K562 (cell line): Measurements from ENCODE around the gene TNIP1. TPM values are rescaled to one million over a fixed set of nuclear protein-coding genes. Genes with fewer than 3 reads are reported as not detected.
A peak's percentile ranks its signal among the peaks of the same experiment; 100 is the strongest.

Experiments
- BMI1 ChIP-seq: fragments of 150-350 bp; IDR thresholded peaks from 2 replicates; pipeline ENCODE4 v1.6.1; 2014; ENCODE audit warnings: low read length
- CSDE1 ChIP-seq, 2 experiments: fragments of 450-650 bp; IDR thresholded peaks; 2 replicates each; pipeline ENCODE4 v1.6.1; 2016; ENCODE audit warnings: mild to moderate bottlenecking in 1 of 2
- EP400 ChIP-seq: fragments of 450-650 bp; IDR thresholded peaks from 2 replicates; pipeline ENCODE4 v1.6.1; 2017; ENCODE audit warnings: antibody characterized with exemption, mild to moderate bottlenecking, moderate library complexity
- FOXM1 ChIP-seq, 2 experiments: fragments of 450-650 bp in 1 of 2; sonication (generic) in 1 of 2; formaldehyde crosslinking in 1 of 2; IDR thresholded peaks; 2 replicates each; pipeline versions ENCODE4 v1.6.1 to v1.9.0; 2017 to 2022; ENCODE audit warnings: low read depth in 2 of 2, mild to moderate bottlenecking in 2 of 2, missing genetic modification reagents in 1 of 2, moderate library complexity in 1 of 2
- MEF2A ChIP-seq: IDR thresholded peaks from 2 replicates; pipeline ENCODE4 v1.6.1; 2011; ENCODE audit warnings: low read depth, mild to moderate bottlenecking, low read length, moderate library complexity; ENCODE audit not compliant: control insufficient read depth
- PCBP1 ChIP-seq: fragments of 200-400 bp; formaldehyde crosslinking; IDR thresholded peaks from 2 replicates; pipeline ENCODE4 v1.6.1; 2018; ENCODE audit warnings: mild to moderate bottlenecking, low read depth, low read length; ENCODE audit not compliant: poor library complexity, severe bottlenecking
- PHF20 ChIP-seq: fragments of 450-650 bp; IDR thresholded peaks from 2 replicates; pipeline ENCODE4 v1.6.1; 2018; ENCODE audit not compliant: partially characterized antibody
- RBM22 ChIP-seq: fragments of 200-400 bp; formaldehyde crosslinking; IDR thresholded peaks from 2 replicates; pipeline ENCODE4 v1.6.1; 2018; ENCODE audit warnings: low read length, low read depth; ENCODE audit not compliant: poor library complexity, severe bottlenecking
- SMARCC2 ChIP-seq: fragments of 450-650 bp; IDR thresholded peaks from 2 replicates; pipeline ENCODE4 v1.6.1; 2017; ENCODE audit warnings: antibody characterized with exemption, moderate library complexity, mild to moderate bottlenecking, low read depth
- STAT5A ChIP-seq: IDR thresholded peaks from 2 replicates; pipeline ENCODE4 v1.6.1; 2012; ENCODE audit warnings: low read length, inconsistent platforms, borderline replicate concordance
- TAF15 ChIP-seq: fragments of 200-400 bp; formaldehyde crosslinking; IDR thresholded peaks from 2 replicates; pipeline ENCODE4 v1.6.1; 2017; ENCODE audit warnings: mild to moderate bottlenecking, low read depth, low read length, moderate library complexity
- ZFX ChIP-seq: sonication (generic); formaldehyde crosslinking; IDR thresholded peaks from 2 replicates; pipeline ENCODE4 v1.8.0; 2022; ENCODE audit warnings: mild to moderate bottlenecking, missing genetic modification reagents, moderate library complexity
- ZNF766 ChIP-seq: fragments of 200-800 bp; sonication (Bioruptor generic); conservative IDR thresholded peaks from 2 replicates; pipeline ENCODE4 v1.6.1; 2016; ENCODE audit warnings: missing genetic modification characterization, missing compliant biosample characterization
- polyA plus RNA-seq, 8 experiments: library from polyadenylated mRNA; depleted of rRNA in 4 of 8; stranded (reverse) in 5 of 8; unstranded in 3 of 8; fragments of >200 nt; fragmentation: Nextera tagmentation in 2 of 8; fragmentation: Illumina TruSeq in 1 of 8; extraction: Ambion mirVana in 2 of 8; extraction: Trizol in 1 of 8; gene quantifications; 2 replicates each; pipeline versions ENCODE4 v1.2.1 to v1.2.3, GENCODE V29; 2011 to 2014; ENCODE audit warnings: inconsistent platforms in 1 of 8, missing spikeins in 1 of 8
- total RNA-seq, 7 experiments: library from RNA; depleted of rRNA in 6 of 7; stranded (reverse); fragments of >200 nt in 6 of 7; fragmentation: Illumina TruSeq in 2 of 7; extraction: Trizol in 2 of 7; gene quantifications; 2 replicates each; pipeline versions ENCODE4 v1.2.1 to v1.2.3, GENCODE V29; 2011 to 2021; ENCODE audit warnings: low replicate concordance in 1 of 7
- TF ChIP-seq, protein P1 (sequence below): fragments of 450-650 bp; IDR thresholded peaks from 2 replicates; pipeline ENCODE4 v1.6.1; 2016; ENCODE audit warnings: mild to moderate bottlenecking, moderate library complexity
- TF ChIP-seq, protein P2 (sequence below): sonication (generic); formaldehyde crosslinking; IDR thresholded peaks from 2 replicates; pipeline ENCODE4 v1.8.0; 2022; ENCODE audit warnings: mild to moderate bottlenecking, missing genetic modification reagents, borderline replicate concordance

TNIP1 gene
- total and polyA plus RNA-seq, 9 of the 15 experiments (the other 6 are each of a cell fraction or from before 2014, with no cell fraction given), result 0.46 to 41.0 (median 24.6) TPM

DNA sequence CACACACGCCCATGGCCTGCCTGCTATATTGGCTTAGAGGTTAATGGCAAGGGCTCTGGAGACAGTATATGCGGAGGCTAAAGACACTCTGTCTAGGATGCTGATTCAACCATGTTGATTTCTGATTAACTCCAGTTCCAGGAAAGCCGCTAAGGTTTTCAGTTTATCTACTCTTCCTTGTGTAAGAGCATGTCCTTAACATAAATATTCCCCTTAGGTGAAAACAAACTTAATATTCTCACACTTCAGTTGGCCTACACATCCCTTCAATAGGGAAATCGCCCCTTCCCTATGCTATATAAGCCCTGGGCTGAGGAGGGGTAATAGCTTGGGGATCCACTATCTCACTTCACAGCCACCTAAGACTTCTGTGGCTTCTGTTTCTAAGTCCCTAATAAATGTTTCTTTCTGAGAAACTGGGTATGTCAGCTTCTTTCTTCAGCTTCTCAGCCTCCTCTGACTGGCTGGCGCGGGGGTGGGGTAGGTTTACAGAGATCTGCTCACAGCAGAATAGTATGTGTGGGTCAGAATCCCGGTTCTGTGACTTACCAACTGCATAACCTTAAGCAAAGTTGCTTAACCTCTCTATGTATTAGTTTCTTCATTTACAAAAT is 64.8 kb downstream of the TNIP1 start (continued):
- TF ChIP-seq, protein P1, sequence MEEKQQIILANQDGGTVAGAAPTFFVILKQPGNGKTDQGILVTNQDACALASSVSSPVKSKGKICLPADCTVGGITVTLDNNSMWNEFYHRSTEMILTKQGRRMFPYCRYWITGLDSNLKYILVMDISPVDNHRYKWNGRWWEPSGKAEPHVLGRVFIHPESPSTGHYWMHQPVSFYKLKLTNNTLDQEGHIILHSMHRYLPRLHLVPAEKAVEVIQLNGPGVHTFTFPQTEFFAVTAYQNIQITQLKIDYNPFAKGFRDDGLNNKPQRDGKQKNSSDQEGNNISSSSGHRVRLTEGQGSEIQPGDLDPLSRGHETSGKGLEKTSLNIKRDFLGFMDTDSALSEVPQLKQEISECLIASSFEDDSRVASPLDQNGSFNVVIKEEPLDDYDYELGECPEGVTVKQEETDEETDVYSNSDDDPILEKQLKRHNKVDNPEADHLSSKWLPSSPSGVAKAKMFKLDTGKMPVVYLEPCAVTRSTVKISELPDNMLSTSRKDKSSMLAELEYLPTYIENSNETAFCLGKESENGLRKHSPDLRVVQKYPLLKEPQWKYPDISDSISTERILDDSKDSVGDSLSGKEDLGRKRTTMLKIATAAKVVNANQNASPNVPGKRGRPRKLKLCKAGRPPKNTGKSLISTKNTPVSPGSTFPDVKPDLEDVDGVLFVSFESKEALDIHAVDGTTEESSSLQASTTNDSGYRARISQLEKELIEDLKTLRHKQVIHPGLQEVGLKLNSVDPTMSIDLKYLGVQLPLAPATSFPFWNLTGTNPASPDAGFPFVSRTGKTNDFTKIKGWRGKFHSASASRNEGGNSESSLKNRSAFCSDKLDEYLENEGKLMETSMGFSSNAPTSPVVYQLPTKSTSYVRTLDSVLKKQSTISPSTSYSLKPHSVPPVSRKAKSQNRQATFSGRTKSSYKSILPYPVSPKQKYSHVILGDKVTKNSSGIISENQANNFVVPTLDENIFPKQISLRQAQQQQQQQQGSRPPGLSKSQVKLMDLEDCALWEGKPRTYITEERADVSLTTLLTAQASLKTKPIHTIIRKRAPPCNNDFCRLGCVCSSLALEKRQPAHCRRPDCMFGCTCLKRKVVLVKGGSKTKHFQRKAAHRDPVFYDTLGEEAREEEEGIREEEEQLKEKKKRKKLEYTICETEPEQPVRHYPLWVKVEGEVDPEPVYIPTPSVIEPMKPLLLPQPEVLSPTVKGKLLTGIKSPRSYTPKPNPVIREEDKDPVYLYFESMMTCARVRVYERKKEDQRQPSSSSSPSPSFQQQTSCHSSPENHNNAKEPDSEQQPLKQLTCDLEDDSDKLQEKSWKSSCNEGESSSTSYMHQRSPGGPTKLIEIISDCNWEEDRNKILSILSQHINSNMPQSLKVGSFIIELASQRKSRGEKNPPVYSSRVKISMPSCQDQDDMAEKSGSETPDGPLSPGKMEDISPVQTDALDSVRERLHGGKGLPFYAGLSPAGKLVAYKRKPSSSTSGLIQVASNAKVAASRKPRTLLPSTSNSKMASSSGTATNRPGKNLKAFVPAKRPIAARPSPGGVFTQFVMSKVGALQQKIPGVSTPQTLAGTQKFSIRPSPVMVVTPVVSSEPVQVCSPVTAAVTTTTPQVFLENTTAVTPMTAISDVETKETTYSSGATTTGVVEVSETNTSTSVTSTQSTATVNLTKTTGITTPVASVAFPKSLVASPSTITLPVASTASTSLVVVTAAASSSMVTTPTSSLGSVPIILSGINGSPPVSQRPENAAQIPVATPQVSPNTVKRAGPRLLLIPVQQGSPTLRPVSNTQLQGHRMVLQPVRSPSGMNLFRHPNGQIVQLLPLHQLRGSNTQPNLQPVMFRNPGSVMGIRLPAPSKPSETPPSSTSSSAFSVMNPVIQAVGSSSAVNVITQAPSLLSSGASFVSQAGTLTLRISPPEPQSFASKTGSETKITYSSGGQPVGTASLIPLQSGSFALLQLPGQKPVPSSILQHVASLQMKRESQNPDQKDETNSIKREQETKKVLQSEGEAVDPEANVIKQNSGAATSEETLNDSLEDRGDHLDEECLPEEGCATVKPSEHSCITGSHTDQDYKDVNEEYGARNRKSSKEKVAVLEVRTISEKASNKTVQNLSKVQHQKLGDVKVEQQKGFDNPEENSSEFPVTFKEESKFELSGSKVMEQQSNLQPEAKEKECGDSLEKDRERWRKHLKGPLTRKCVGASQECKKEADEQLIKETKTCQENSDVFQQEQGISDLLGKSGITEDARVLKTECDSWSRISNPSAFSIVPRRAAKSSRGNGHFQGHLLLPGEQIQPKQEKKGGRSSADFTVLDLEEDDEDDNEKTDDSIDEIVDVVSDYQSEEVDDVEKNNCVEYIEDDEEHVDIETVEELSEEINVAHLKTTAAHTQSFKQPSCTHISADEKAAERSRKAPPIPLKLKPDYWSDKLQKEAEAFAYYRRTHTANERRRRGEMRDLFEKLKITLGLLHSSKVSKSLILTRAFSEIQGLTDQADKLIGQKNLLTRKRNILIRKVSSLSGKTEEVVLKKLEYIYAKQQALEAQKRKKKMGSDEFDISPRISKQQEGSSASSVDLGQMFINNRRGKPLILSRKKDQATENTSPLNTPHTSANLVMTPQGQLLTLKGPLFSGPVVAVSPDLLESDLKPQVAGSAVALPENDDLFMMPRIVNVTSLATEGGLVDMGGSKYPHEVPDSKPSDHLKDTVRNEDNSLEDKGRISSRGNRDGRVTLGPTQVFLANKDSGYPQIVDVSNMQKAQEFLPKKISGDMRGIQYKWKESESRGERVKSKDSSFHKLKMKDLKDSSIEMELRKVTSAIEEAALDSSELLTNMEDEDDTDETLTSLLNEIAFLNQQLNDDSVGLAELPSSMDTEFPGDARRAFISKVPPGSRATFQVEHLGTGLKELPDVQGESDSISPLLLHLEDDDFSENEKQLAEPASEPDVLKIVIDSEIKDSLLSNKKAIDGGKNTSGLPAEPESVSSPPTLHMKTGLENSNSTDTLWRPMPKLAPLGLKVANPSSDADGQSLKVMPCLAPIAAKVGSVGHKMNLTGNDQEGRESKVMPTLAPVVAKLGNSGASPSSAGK, result peak; percentile 26; the same call in 1 of the 2 replicates
- TF ChIP-seq EP400 (peak; percentile 28; the same call in 1 of the 2 replicates), PCBP1 (no peak), MEF2A (no peak), CSDE1 (IDR thresholded peaks at IDR 0.05) (no peak), TAF15 (no peak), RBM22 (no peak), PHF20 (no peak), SMARCC2 (no peak), ZNF766 (CRISPR knock-in tag) (0 out of 2 replicates have a peak, but pooled peaks have one; percentile 13), FOXM1 (IDR thresholded peaks at IDR 0.05; ENCODE audit: low read depth) (no peak), FOXM1 (CRISPR knock-in tag; IDR thresholded peaks at IDR 0.05; ENCODE audit: low read depth) (no peak), STAT5A (peak; percentile 89), BMI1 (no peak), ZFX (CRISPR knock-in tag) (no peak)
- TF ChIP-seq, protein P2, sequence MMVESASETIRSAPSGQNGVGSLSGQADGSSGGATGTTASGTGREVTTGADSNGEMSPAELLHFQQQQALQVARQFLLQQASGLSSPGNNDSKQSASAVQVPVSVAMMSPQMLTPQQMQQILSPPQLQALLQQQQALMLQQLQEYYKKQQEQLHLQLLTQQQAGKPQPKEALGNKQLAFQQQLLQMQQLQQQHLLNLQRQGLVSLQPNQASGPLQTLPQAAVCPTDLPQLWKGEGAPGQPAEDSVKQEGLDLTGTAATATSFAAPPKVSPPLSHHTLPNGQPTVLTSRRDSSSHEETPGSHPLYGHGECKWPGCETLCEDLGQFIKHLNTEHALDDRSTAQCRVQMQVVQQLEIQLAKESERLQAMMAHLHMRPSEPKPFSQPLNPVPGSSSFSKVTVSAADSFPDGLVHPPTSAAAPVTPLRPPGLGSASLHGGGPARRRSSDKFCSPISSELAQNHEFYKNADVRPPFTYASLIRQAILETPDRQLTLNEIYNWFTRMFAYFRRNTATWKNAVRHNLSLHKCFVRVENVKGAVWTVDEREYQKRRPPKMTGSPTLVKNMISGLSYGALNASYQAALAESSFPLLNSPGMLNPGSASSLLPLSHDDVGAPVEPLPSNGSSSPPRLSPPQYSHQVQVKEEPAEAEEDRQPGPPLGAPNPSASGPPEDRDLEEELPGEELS, result no peak
